GM21367 (cell line): ENCODE results near the gene POLR2M.

ENCODE experiments used
- ATAC-seq: cut with Tn5 transposase; IDR thresholded peaks from one replicate; pipeline ENCODE4 v1.9.1; 2021; ENCODE audit not compliant: unreplicated experiment

The POLR2M gene

GRCh38 chr15:57736591-57736990 lies 30.1 kb downstream of the POLR2M start:
- no peak for ATAC-seq

DNA sequence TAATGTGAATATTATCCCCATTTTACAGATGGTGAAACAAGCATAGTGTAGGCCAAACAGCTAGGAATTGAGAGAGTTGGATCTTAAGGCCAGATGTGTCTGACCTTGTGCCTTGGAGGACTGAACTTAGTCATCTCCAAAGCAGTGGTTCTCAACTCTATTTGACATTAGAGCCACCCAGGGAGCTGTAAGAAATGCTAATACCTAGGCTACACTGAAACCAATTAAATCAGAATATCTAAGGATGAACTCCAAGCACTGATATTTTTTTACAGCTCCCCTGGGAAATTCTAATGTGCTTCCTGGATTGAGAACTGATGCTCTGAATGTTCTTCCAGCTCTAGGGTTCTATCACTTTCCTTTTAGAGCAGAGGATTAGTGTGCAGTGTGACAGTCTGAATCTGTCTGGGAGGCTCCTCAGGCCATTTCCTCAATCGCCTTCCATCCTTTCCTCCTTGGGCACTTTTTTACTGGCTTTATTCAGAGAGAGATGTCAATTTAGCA lies 32.3 kb downstream of the POLR2M start:
- ATAC-seq = no peak

GRCh38 chr15:57740048-57740447 lies 33.5 kb downstream of the POLR2M start:
- no peak for ATAC-seq

DNA sequence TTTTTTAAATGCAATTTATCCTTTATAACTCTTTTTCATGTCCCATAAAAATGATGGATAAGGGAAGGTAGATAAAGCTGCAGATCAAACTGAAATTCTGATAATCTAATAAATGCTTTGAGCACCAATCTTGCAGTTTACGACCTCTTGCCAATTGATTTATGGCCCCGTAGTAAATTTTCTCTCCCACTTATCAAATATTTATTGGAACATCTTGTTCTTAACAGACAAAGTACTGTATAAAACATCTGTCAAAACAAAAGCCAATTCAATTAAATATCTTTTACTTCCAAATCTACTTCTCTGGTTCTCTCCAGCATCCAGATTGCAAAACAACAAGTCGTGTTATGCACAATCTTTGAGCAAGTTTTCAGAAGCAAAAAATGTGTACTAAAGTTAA lies 34.6 kb downstream of the POLR2M start:
- no peak for ATAC-seq

DNA sequence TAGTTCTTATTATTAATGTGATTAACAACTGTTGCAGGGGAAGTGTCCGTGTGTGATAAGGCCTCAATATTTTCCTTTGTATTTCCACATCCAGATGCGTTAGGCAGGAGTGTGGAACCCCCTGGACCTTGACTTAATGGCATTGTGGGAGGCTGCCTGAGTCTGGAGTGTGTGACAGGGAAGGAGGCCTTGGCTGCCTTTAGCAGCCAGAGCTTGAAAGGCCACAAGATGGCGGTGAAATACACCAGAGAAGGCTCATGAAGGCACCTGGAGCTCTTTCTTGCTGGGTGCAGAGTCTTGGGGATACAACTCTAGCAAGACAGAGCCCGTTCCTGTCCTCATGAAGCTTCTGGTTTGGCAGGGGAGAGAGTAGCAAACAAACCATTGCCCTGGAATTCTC lies 36.9 kb downstream of the POLR2M start:
- no peak for ATAC-seq

DNA sequence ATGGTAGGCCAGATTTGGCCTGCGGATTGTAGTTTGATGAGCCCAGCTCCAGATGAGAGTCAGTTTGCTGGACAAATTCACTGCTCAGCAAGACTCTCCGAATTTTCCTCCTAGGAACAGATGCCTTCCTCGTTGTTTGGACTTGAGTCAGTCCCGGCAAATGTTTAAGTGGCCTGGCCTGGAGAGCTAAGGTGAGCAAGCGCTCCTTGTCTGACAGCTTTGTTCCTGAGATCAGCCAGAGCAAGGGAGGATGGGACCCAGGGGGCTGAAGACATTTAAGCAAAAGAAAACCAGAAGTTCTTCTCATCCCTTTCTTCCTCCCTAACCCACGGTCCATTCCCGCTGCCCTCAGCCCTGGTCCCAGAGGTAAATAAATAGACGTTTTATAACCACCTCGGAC lies 40.3 kb downstream of the POLR2M start:
- no peak for ATAC-seq

- ATAC-seq = no peak
These were observed 40.8 kb downstream of the POLR2M start for GRCh38 chr15:57747206-57747896.

- no peak for ATAC-seq
These were observed 44.8 kb downstream of the POLR2M start for GRCh38 chr15:57751177-57751800.

DNA sequence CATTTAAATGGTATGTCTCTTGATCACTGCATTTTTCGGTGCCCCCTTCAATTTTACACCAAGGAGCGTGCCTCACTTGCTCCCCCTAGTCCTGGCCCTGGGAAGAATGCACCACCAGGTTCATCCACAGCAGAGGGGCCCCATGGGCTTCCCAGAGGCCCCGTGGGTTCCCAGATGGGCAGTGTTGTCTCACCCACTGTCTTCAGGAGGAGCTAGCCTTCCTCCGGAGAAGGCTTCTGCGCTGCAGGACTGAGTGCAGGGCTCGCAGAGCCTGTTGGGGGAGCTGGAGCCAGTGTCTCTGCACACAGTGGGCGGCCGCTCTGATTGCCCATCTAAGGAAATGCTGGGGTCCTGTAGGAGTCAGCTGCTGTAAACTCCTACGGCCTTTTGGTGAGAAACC lies 45.9 kb downstream of the POLR2M start:
- ATAC-seq = no peak

DNA sequence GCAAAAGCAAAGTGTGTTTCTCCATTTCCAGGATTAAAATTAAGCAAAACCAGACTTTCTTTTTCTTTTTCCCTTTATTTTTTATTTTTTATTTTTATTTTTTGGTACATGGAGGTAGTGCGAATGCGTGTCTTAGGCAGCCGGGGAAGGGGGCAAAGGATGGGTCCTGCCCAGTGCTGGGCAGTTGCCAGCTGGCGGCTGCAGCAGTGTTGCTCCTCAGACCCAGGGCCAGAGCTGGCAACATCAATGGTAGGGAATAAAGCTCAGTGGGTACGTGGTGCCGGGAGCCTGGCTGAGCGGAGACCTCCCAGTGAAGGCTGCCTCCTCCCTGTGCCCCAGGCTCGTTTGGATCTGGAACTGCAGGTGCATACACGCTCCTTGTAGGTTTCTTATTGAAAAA lies 46.3 kb downstream of the POLR2M start:
- no peak for ATAC-seq

- ATAC-seq = no peak
These were observed 50.0 kb downstream of the POLR2M start for GRCh38 chr15:57756466-57756865.

DNA sequence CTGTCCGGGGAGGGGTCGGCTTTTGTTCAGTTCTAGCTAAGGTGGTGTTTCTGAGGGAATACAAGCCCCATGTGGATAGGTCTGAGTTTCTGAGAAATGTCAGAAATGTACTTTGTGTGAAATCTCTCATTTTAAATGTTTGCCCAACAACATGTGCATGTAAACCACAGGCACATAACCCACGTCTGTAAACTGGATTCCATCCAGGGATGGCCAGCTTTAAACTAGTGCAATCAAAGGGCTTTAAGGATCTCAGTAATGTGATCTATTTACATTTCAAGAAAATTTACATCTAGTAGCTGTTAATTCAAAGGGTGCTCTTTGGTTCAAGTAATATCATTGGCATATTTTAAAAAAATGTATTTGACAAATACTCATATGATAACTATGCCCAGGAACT lies 52.0 kb downstream of the POLR2M start:
- no peak for ATAC-seq

- ATAC-seq = no peak
These were observed 55.0 kb downstream of the POLR2M start for GRCh38 chr15:57761562-57761961.

DNA sequence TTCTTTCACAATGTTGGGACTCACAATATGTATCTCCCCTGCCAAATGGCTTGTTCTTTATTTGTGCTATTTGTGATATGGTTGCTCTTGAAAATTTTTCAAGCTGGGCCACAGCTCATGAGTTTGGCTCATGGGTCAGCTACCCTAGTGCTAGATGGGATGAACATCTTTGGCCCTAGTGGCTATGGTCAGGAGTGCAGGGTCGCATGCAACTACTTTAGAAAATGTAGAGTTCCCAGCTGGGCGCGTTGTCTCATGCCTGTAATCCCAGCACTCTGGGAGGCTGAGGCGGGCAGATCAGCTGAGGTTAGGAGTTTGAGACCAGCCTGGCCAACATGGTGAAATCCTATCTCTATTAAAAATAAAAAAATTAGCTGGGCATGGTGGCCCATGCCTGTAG lies 55.8 kb downstream of the POLR2M start:
- ATAC-seq = no peak

- ATAC-seq = no peak
These were observed 56.9 kb downstream of the POLR2M start for GRCh38 chr15:57763176-57763964.
